NCI-H2029 (cell line): Measurements from ENCODE around the gene DPYD.

Source experiments
- DNase-seq: peaks from one replicate; lab custom pipeline; 2025; lab: John Stamatoyannopoulos, UW

DPYD gene

DNA sequence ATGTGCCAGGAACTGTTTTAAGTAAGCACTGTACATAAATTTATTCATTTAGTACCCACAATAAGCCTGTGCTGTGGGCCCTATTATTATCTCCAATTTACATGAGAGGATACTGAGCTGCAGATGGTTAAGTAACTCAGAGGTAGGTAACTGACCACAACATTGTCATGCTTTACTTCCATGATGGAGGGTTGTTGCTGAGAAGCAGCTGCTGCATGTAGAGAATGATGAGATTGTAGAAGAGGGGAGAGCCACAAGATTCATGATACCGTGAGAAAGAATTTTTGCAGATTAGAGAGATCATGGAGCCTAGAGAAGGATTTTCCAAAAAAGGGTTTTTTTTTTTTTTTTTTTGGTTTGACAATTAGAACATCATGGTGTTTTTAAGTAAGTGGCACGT, 886.2 kb downstream of the DPYD start:
- no peak for DNase-seq

DNA sequence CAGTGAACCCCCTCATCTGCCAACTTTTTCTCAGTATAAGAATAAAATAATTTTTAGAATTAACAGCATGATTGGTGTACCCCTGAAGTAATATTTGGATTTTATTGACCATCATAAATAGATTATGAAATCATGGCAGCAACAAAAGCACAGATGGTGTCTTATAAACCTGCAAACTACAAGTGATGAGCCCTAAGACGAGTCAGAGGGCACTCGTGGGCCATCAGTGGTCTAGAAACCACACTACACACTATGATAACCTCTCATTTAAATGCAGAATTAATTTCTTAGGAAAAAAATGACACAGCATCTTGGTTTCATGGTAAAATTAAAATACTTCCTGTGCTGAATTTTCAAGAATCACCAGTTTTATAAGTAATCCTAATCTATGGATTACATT, 886.9 kb downstream of the DPYD start:
- DNase-seq = no peak
